Measurements from ENCODE around the gene ZNF488.

ZNF488 gene

GRCh38 chr10:47329855-47330254, 54.2 kb downstream of the ZNF488 start:
- DNase-seq (ENCODE audit: low read depth): no peak

- DNase-seq (ENCODE audit: low read depth): no peak
Observed at GRCh38 chr10:47326927-47327330, 57.2 kb downstream of the ZNF488 start.

- DNase-seq (ENCODE audit: low read depth): no peak
Observed at GRCh38 chr10:47326306-47326926, 57.7 kb downstream of the ZNF488 start.

- no peak for DNase-seq (ENCODE audit: low read depth)
Observed at GRCh38 chr10:47325303-47326291, 58.5 kb downstream of the ZNF488 start.

- no peak for DNase-seq (ENCODE audit: low read depth)
Observed at GRCh38 chr10:47323636-47324296, 60.3 kb downstream of the ZNF488 start.

- DNase-seq (ENCODE audit: low read depth): no peak
Observed at GRCh38 chr10:47323087-47323486, 61.0 kb downstream of the ZNF488 start.

GRCh38 chr10:47322300-47323061, 61.6 kb downstream of the ZNF488 start, which contains the start of gene GDF2:
Gene GDF2 (plus strand): TSS chr10:47322454. CDS start chr10:47322669, 215 bp downstream.
- DNase-seq (ENCODE audit: low read depth): no peak

- DNase-seq (ENCODE audit: low read depth): no peak
Observed at GRCh38 chr10:47321521-47322195, 62.4 kb downstream of the ZNF488 start.

- DNase-seq (ENCODE audit: low read depth): no peak
Observed at GRCh38 chr10:47320812-47321211, 63.3 kb downstream of the ZNF488 start.

- no peak for DNase-seq (ENCODE audit: low read depth)
Observed at GRCh38 chr10:47319784-47320183, 64.3 kb downstream of the ZNF488 start.

GRCh38 chr10:47318706-47319105, 65.4 kb downstream of the ZNF488 start:
- no peak for DNase-seq (ENCODE audit: low read depth)

- no peak for DNase-seq (ENCODE audit: low read depth)
Observed at GRCh38 chr10:47317251-47317650, 66.8 kb downstream of the ZNF488 start.

- DNase-seq (ENCODE audit: low read depth): no peak
Observed at GRCh38 chr10:47316131-47316530, 68.0 kb downstream of the ZNF488 start.
